ENCODE results near the gene VTA1.

DNA sequence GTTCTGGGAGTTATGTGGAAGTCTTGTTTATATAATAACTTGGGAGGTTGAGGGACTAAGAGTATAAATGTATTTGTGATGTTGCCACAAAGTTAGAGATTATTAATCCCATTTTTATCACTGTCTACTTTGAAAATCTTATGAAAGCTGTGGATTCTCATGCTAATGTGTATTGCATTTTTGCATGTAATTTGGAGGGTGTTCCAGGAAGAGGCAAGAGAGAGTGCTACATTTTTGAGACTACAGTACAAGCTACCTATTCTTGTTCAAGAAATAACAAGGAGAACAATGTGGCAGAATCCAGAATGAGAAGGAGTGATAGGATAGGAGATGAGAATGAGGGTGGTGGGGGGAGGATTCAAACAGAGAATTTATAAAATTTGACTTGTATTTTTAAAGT lies 34.9 kb downstream of the VTA1 start:
- TF ChIP-seq SUZ12 (IDR thresholded peaks at IDR 0.05) (no peak), SP1 (IDR thresholded peaks at IDR 0.05) (no peak), ARNT (IDR thresholded peaks at IDR 0.05) (no peak), FOXM1 (IDR thresholded peaks at IDR 0.05; ENCODE audit: borderline replicate concordance) (no peak), FOXK2 (IDR thresholded peaks at IDR 0.05) (no peak), LEF1 (IDR thresholded peaks at IDR 0.05; ENCODE audit: borderline replicate concordance) (no peak), HDGF (IDR thresholded peaks at IDR 0.05; ENCODE audit: borderline replicate concordance) (no peak), NFRKB (IDR thresholded peaks at IDR 0.05) (no peak), CTBP1 (IDR thresholded peaks at IDR 0.05; ENCODE audit: borderline replicate concordance) (no peak), BHLHE40 (IDR thresholded peaks at IDR 0.05; ENCODE audit: borderline replicate concordance) (no peak), ZNF384 (IDR thresholded peaks at IDR 0.05) (no peak), L3MBTL2 (conservative IDR thresholded peaks at IDR 0.05) (no peak), TARDBP (IDR thresholded peaks at IDR 0.05) (no peak)
- TF ChIP-seq, protein P1, sequence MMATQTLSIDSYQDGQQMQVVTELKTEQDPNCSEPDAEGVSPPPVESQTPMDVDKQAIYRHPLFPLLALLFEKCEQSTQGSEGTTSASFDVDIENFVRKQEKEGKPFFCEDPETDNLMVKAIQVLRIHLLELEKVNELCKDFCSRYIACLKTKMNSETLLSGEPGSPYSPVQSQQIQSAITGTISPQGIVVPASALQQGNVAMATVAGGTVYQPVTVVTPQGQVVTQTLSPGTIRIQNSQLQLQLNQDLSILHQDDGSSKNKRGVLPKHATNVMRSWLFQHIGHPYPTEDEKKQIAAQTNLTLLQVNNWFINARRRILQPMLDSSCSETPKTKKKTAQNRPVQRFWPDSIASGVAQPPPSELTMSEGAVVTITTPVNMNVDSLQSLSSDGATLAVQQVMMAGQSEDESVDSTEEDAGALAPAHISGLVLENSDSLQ (IDR thresholded peaks at IDR 0.05): no peak

All from HEK293T (cell line).